HEK293T (cell line): ENCODE data around the gene DYRK1A.

ENCODE experiments used
- BHLHE40 ChIP-seq: fragments of 450-650 bp; IDR thresholded peaks from 2 replicates; pipeline ENCODE4 v1.6.1; 2016; ENCODE audit warnings: mild to moderate bottlenecking, moderate library complexity, borderline replicate concordance
- ELF4 ChIP-seq: fragments of 450-650 bp; IDR thresholded peaks from 2 replicates; pipeline ENCODE4 v1.6.1; 2017; ENCODE audit warnings: antibody characterized with exemption
- FOXK2 ChIP-seq: fragments of 450-650 bp; IDR thresholded peaks from 2 replicates; pipeline ENCODE4 v1.6.1; 2016; ENCODE audit warnings: mild to moderate bottlenecking
- L3MBTL2 ChIP-seq: fragments of 450-650 bp; conservative IDR thresholded peaks from 2 replicates; pipeline ENCODE4 v1.6.1; 2016; ENCODE audit warnings: mild to moderate bottlenecking
- ZNF384 ChIP-seq: fragments of 450-650 bp; IDR thresholded peaks from 2 replicates; pipeline ENCODE4 v1.6.1; 2016

- TF ChIP-seq BHLHE40 (no peak), ELF4 (no peak), L3MBTL2 (no peak), ZNF384 (no peak), FOXK2 (no peak)
Measured at GRCh38 chr21:37496972-37497371, 130.4 kb downstream of the DYRK1A start.
